Activated CD4-positive, CD25-positive, alpha-beta regulatory T cell treated with anti-CD3 and anti-CD28 coated beads, Interleukin-2, amount 50 U/mL, for 16 hours (primary cell): ENCODE results near the gene OPCML.

Experiments used
- DNase-seq: peaks from one replicate; pipeline ENCODE4 v3.0.0-alpha.2; 2020; ENCODE audit warnings: low read depth, low spot score

The OPCML gene

DNA sequence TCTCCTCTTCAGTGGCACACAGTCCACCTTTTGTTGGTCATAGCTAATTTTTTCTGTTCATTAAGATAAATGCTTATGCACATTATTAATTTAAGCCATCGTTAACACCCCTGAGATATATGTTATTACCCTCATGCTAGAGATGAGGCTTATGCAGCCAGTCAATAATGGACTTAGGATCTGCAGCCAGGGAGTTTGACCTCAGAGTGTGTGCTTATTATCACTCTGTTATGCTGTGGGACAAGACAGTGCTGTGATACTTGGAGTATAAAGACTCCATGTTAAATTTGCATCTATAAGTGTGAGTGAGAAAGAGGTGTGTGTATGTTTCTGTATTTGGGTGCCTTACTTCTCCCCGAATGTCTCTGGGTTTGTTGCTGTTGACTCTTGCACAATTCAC lies 969.3 kb downstream of the OPCML start:
- DNase-seq: no peak

DNA sequence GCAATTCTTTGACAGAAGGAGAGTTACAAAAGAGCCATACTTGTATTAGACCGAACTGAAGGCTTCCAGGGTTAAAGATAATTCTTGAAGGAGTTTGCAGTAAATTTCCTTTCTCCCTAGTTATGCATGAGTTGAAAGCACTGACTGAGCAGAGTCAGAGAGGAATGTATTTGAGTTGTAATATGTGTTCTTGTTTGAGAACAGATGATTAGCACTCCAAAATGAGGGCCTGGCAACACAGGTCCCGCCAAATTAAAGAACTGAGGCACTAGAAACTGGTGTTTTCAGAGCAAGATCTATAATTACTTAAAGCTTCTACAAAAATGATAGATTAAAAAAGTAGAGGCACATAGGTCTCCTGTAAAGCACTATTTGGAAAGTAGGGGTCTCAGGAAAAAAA lies 970.4 kb downstream of the OPCML start:
- no peak for DNase-seq

DNA sequence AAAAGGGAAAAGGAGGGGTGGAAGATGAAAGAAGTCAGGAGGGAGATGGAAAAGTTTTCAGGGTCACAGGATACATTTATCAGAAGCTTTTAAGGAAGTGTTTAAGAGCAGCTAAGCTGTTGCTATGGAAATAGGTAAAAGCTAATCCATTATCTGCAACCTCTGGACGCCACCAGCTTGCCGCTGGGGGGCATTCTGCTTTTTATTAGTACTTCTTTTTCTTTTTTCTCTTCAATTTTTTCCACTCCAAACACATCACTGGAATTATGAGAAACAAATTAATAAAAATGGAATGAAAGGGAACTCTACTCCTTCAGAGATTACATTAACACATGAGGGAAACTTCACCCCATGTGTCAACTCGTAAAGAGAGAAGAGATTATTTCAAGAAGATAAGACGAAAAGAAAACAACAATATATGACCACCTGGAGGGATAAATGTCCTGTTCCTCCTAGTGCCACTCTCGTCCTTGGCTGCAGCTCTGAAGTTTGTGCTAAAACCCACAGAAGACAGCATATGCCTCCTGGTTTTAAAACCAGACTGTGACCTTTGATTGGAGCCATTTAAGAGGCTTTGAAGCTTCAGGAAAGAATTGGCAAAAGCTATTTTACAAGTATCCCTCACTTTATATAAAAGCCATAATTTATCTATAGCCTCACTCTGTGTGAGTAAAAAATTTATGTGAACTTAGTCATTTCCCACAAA lies 972.8 kb downstream of the OPCML start:
- no peak for DNase-seq

DNA sequence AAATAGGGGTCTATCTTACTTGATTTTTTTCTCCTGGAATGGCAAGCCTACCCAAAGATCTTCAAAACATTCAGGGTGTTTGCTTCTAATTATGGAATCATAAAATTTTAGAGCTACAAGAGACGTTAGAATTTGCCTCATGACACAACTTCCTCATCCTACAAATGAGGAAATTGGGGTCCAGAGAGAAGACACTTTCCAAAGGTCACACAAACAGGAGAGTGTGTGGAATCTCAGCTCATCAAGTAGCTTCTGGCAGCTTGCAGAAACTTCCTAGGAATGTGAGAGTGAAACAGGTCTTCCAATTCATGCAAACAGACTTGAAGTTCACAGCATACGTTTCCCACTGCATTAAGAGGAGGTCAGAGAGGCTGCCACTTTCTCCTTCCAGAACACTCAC lies 976.0 kb downstream of the OPCML start:
- DNase-seq: no peak

DNA sequence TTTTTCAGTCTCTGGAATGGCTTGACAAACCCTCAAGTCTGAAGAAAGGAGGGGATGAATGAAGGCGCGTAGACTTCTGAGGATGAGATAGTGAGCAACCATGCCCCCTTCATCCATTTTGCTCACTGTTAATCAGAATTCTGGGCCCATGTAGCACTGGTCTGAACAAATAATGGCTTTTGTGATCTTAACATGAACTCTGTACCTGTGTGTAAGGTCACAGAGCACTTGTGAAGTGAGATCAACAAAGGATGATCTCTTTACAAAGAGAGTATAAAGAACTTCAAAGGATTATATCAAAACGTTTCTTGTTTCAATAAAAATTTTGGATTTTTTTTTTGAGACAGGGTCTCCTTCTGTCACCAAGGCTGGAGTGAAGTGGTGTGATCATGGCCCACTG lies 976.7 kb downstream of the OPCML start:
- DNase-seq: no peak

DNA sequence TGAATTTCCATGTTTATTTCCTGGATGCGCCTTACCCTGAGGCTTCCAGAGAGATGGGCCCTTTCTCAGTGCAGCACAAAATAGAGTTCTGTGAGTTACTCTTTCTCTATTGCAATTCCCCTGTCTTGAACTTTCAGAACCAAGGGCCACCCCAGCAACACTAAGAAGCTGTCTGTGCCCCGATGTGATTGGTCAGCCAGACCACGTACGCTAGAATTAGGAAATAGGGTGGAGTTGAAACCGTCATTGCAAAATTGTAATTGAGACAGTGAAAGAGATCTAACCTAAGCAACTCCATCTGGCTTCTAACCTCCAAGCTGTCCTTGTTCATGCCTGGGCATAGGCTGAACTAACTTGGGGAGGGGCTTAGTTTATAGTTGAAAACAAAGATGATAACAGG lies 981.3 kb downstream of the OPCML start:
- DNase-seq: no peak

DNA sequence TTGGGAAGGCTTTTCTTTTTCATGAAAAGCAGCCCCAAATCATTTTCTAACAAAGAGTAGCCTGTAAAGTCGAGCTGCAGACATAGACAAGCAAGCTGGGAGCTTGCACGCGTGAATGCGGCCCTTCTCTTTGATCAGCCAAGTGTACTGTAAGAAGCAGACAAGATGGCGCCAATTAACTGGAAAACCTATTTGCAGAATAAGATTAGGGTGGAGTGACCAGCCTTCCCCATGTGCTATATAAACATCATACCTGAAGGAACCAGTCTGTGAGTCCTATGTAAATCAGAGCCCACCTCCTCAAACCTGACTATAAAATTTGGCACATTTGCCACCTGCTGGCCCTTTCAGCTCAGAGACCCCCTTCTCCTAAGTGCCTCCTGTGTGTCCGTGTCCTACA lies 982.7 kb downstream of the OPCML start:
- DNase-seq: no peak

DNA sequence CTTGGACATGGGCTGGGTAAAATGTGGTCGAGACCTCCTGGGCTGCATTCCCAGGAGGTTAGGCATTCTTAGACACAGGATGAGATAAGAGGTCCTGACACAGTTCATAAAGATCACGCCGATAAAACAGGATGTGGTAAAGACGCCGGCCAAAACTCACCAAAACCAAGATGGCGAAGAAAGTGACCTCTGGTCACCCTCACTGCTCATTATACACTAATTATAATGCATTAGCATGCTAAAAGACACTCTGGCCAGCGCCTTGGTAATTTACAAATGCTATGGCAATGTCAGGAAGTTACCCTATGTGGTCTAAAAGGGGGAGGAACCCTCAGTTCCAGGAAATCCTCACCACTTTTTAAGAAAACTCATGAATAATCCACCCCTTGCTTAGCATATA lies 983.3 kb downstream of the OPCML start:
- no peak for DNase-seq

DNA sequence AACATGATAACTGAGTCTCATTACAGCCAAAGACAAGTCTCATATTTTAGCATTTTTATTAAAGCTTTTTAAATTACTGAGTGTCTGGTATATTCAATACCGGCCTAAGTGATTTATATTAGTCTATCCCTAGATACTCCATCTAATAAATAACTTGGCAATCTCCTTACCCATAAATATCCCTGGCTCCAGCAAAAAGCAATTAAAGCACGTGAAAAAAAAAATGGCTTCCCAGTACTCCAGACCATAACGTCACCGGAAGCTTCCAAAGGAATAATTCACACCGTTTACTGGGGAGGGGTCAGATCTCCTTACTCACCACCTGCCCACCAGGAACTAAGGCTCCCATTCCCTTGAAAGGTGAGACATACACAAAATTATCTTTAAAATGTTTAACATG lies 988.3 kb downstream of the OPCML start:
- no peak for DNase-seq

DNA sequence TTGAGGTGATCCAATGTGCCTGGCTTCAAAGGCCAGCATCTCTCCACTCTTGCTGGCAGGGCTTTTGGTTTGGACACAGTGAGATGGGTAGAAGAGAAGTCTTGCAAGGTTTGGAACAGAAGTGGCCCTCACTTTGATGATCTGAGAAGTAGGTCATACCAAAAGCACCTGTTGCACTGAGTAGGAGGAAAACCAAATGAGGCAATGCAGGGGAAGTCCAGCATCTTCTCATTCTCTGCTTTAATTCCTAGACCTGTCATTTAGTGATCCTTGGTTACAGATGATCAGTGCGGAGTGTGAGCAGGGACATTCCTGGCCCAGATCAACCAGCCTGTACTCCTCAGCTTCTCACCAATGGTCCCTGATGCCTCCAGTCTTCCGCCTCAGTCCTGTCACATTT lies 990.5 kb downstream of the OPCML start:
- DNase-seq: no peak

DNA sequence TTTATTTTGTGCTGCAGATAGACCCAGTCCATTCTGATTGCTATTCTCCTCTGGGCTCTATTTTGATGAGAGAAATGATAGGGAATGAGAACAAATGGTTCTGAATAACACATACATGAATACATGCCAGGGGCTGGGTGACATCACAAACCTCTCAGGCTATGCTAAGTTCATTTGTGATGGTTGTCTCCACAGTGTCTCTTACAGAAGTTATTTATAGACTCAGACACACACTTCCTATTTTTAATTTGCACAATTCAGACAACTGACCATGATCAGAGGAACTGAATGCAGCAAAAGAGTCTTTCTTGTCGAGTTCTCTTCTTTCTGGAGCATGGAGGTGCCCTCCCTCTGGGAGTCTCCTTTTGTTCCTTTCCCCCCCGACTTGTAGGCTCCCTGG lies 991.7 kb downstream of the OPCML start:
- no peak for DNase-seq

DNA sequence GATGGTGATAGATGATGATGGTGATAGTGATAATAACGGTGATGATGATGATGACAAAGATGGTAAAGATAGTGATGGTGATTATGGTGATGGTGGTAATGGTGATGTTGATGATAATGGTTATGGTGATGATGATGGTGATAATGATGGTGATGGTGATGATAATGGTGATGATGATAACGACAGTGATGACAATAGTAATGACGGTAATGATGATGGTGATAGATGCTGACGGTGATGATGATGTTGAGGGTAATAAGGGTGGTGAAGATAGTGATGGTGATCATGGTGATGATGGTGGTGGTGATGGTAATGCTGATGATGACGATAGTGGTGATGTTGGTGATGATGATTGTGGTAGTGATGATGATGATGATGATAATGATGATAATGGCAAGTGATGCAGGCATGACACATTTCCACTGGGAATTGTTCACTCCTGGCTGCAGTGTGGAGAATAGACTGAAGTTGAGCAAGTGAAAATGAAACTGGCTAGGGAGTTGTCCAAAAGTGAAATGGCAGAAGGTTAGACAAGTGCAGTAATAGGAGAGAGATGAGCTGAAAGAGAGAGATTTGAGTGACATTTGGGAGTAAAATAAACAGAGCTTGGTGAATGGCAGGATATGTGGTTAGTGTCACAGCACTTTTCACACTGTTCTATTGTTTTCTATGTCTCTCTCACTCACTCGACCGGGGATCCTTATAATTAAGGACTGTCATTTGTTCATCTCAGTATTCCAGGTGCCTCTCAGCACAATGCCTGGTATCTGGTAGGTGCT lies 992.5 kb downstream of the OPCML start:
- no peak for DNase-seq

DNA sequence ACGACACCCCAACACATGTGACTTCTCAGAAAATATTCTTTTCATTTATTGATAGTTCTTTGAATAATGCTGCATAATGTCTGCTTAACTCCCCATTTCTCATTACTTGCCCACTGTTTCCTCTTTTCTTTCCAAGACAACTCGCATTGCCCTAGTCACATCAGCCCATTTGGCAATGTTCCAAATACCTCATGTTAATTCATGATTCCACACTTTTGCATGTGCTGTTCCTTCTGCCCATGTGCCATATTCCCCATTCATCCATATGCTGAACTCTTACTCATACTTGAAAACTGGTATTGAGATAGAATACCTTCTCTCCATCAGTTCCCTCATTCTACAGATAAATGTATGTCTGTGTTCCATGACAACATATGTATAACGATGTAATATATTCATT lies 993.7 kb downstream of the OPCML start:
- DNase-seq: no peak

DNA sequence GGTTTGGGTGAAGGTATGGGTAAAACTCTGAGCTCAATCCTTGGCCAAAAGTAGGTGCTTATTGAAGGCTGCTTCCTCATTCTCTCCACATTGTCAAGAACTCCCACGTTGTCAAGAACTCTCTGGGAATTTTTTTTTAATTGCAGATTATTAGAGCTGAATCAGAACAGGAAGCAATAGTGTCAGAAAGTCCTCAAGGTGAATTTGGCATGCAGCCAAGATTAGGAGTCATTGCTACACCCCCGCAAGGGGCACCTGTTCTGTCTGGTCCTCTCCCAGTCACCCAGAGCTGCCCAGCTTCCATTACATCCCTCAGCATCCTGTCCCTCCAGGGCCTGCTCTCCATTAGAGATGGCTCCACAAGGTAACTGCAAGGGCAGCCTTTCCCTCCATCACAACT lies 996.5 kb downstream of the OPCML start:
- DNase-seq: no peak

DNA sequence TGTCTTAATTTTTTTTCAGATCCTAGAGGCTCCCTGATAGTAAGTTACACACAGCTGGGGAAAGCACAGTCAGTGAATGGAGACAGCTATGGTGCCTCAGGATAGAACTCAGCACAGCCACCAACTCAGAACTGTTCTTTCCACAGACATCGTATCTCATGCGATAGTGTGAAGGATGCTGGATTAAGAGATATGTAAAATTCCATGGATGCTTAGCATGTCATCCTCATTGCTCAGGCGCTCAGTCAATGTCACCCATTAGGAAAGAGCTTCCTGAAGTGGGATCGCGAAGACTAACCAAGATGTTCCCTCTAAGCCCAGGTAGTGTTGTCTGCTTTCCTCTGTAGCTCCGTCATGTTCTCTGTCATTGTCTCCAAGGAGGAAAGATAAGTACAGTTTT lies 1000.4 kb downstream of the OPCML start:
- DNase-seq: no peak

DNA sequence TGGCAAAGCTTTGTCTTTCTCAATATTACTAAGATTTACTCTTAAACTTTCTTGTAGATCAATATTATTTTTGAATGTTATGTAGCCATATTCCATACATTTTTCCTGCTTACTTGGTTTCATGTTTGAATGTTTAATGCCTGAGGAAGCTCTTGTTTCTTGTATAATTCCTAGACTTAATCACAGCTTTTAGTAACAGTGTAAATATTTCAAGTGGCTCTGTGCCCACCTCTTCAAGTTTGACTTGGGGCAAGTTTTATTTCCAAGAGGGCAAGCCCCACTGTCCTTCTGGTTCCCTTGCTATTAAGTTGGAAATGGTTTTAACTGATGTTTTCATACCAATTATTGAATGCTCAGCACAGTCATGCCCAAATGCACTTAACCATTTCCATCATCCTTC lies 1004.1 kb downstream of the OPCML start:
- DNase-seq: no peak

DNA sequence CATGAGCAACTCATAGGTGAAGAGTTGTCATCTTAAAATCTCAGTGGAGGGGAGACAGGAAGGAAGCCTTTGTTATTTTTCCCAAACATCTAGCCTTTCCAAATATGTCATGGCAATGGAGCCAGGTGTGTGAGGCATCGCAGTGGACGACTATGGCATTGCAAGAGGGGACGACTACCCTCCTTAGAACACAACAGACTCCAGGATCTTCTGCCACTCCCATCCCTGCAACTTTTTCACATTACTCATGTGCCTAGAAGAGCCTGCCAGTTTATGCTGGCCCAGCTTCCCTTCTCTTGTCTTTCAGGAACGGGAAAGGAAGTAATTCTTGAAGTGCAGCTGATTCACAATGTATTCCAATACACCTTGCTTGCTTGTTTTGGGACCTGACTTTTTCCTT lies 1008.4 kb downstream of the OPCML start:
- no peak for DNase-seq

DNA sequence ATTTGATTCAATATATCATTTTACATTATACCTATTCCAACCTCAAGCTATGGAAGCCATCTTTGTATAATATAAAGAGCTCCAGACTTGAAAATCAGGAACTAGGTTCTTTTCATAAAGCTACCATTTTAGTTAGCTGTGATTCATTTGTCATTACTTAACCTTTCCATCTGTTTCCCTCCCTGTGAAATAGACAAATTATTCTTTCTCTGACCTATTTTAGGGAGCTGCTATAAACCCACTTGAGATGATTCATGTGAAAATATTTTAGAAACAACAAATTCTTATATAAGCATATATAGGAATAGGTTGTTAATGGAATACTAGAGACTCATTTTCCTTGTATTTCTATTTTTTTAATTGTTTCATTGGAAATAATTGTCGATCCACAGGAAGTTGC lies 1012.1 kb downstream of the OPCML start:
- no peak for DNase-seq

DNA sequence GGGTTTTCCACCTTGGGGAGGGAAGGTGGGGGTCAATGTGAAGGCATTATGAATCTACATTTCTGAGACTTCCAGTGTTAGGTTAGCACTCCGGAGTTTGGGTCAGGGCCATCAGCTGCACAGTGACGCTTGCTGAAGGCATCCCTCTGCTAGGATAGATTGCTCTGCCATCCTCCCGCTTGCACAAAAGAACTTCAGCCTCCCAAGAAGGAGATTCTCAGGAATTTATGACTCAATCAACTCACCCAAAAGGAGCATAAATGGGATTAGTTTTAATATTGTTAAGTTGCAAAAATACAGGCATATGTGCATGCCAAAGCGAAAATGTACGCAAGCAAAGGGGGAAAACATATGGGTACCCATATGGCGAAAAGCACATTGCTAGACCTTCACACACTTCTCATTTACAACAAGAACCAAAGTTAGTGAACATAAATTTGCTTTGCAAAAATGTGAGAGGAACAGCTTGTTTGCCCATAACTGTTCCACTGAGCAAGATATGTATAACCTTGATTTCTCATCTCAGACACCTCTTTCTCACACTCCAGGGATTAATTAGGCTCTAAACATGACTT lies 1013.0 kb downstream of the OPCML start:
- DNase-seq: no peak

DNA sequence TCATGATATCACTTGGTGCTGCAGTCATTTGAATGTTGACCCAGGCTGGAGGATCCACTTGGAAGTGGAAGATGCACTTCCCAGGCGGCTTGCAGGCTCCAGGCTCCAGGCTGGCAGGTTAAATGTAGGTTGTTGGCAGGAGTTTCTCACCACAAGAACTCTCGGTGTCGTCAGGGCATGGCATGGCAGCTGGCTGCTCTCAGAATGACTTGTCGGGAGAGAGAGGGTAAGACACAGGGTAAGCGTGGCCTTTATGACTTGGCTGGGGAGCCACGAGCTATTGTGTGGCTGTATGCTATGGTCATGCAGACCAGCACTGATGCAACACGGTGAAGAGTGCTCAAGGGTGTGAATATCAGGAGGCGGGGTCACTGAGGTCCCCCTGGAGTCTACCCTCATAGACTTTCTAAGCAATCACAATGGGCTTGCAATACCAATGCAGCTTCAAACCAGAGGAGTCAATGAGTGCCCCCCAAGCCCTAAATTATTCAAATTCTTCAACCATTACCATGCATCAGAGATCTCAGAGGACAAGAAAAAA lies 1027.7 kb downstream of the OPCML start:
- DNase-seq: no peak

DNA sequence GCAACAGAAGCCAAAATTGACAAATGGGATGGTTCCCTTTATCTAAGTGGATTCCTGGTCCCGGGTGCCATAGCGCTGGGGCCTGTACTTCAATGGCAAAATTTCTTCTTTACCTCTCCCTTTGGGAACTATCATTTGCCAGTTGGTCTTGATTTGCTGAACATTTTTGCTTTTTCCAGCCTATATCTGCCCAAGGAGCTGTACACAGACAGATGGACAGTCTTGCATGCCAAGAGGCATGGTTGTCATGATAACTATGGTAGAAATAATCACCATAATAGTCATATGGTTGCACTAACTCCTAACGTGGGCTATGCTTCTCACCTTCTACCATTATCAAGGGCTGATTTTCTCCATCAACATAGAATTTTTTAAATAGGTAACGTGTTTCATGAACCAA lies 1030.9 kb downstream of the OPCML start:
- DNase-seq: no peak

DNA sequence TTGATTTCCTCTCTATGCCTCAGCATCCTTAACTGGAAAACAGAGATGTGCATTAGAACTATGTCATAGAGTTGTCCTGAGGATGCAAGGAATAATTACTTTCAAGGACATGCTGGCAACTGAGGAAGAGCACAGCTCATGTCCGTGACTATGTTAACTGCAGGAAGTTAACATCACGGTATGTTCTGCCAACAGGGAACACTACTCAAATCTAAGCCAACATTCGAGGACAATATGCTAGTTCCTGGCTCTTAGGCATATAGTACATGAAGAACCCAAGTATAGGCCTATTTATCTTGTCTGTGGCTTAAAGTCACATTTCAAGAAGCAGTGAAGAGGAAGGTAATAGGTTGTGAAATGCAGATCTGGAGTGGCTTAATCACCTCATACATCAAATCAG lies 1032.6 kb downstream of the OPCML start:
- no peak for DNase-seq

DNA sequence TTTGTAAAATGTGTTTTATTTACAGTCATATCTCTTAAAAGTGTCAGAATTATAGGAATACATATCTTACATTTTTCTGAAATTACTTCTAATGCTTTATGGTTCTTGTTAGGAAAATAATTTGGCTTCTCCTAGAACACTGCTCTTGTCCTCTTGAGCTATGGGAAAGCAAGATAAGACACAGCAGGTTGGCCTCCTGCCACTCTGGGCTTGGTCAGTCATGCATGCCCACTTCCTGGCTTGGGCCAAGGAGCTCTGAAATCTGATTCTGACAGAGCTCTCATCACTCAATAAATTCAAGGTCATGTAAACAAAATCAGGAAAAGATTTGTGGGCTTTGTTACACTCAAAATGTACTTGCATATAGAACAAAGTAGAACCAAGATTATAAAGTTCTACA lies 1036.0 kb downstream of the OPCML start:
- DNase-seq: no peak
